GM21825 (cell line): ENCODE results near the gene SOX18.

ENCODE experiments used
- ATAC-seq: cut with Tn5 transposase; IDR thresholded peaks from one replicate; pipeline ENCODE4 v1.9.1; 2021; ENCODE audit warnings: mild to moderate bottlenecking, moderate library complexity; ENCODE audit not compliant: unreplicated experiment

SOX18 gene

DNA sequence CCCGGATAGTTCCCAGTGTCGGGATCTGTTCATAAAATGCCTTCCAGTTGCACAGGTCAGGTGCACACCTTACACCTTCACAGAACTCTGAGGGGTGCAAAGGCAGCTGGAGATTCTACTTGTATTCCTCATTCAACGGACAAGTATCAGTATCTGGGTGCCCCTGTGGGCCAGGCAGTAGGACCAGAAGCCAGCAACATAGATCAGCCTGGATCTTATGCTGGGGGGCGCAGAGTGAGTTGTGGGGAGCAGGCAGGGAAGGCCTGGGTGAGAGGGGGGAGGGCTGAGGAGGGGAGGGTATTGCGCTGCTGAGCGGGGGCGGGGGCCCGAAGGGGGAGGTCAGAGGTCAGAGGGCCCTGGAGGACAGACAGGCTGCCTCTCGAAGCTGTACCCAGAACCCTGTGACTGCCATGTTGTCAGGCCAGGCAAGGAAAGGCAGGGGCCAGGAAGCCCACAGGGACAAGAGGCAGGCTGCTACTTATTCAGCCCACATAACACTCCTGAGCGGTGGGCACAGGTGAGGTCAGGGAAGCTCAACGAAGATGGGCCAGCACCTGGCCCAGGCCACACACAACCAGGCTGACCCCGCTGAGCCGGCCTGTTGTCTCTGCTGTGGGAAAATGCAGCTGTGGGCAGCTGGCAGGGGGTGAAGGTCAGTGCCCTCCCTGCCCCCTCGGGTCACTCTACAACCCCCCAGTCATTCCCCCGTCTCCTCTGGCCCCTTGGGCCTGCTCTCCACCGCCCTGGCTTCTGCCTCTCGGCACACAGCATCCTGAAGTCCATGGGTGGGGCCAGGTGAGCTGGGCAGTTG, 31.6 kb upstream of the SOX18 start:
- ATAC-seq, result no peak

GRCh38 chr20:64080013-64080812, 30.8 kb upstream of the SOX18 start, which contains the start of gene OPRL1:
OPRL1 (plus strand) TSS chr20:64080082; CDS start chr20:64092721, 12,639 bp downstream.
- no peak for ATAC-seq

DNA sequence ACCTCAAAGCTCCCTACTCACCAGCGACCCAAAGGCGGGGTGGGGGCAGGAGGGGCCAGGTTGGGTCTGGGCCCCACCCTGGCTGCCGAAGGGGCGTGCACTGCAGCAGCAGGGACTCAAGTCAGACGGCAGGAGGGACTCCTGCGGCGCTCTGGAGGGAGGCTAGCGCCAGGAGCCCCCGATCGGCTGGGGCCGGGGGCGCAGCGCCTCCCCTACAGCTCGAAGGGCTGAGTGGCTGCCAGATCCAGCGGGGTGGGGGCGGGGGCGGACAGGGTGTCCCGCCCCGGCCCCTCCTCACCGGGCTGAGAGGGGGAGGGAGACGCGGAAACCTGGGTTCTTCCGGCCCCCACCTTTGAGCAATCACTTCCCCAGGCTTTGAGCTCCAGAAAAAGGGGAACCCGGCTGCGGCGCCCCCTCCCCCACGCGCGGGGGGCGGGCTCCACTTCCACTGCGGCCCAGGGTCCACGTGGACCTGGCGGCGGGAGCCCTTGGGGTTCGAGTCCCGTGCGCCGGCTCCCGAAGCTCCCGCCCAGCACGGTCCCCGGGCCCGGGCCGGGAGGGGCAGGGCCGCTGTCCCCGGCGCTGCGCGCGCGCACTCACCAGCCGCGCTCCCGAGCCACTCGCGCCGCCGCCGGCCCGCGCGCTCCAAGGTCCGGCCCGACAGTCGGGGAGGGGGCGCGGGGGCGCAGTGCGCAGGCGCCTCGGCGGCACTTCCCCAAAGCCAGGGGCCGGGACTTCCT, 30.0 kb upstream of the SOX18 start, which contains the start of gene RGS19:
Gene RGS19 (minus strand): TSS at position 246 of the 740 bp plus-strand sequence. CDS start 2,632 bp downstream, outside the sequence.
- peak; percentile 34 for ATAC-seq

DNA sequence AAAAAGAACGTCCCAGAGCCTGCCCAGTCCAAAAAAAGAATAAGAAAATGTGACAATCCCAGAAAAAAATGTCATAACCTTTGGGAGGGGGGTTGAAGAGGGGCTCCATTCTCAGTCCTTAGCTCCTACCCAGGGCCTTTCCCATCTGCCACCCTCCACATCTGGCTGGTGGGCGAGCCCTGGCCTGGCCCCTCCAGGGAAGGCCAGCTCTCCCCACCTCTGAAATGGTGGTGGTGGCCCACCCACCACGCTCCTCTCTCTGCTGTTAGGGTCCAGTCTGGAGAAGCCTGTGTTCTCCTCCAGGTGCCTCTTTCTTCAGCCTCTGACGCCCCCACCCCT, 29.5 kb upstream of the SOX18 start:
- no peak for ATAC-seq

GRCh38 chr20:64077876-64078551, 28.6 kb upstream of the SOX18 start:
- no peak for ATAC-seq

- ATAC-seq, result no peak
Measured at GRCh38 chr20:64077541-64077875, 28.1 kb upstream of the SOX18 start.

GRCh38 chr20:64077094-64077493, 27.7 kb upstream of the SOX18 start:
- no peak for ATAC-seq

- ATAC-seq, result no peak
Measured at GRCh38 chr20:64076061-64076997, 26.9 kb upstream of the SOX18 start.

DNA sequence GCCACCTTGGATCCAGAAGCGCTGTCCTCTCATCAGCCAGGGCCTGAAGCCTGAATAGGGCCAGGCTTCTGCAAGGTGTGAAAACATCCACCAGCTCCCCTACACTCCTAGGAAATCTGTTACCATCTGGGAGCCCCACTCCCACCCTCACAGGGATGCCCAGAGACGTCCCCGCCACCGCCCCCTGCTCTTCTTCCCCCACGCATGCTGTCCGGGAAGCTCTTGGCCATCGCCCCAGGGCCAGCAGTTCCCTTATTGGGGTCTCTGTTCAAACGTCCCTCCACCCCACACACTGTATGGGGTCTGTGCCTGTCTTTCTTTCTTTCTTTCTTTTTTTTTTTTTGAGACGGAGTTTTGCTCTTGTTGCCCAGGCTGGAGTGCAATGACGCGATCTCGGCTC, 26.1 kb upstream of the SOX18 start:
- no peak for ATAC-seq

DNA sequence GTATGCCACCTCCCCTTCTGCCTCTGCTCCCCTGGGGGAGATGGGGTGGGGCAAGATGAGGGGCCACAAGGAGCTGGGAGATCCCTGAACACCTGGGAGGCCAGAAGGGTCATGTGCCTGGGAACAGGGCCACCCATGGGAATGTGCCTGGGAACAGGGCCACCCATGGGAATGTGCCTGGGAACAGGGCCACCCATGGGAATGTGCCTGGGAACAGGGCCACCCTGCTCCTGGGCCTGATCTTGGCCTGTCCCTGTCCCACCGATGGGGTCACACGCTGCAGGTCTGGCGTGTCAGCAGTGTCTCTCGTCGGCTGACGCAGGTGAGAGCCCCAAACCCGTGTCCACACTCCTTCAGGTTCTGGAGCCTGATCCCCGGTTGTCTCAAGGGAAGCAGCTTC, 25.5 kb upstream of the SOX18 start:
- no peak for ATAC-seq

DNA sequence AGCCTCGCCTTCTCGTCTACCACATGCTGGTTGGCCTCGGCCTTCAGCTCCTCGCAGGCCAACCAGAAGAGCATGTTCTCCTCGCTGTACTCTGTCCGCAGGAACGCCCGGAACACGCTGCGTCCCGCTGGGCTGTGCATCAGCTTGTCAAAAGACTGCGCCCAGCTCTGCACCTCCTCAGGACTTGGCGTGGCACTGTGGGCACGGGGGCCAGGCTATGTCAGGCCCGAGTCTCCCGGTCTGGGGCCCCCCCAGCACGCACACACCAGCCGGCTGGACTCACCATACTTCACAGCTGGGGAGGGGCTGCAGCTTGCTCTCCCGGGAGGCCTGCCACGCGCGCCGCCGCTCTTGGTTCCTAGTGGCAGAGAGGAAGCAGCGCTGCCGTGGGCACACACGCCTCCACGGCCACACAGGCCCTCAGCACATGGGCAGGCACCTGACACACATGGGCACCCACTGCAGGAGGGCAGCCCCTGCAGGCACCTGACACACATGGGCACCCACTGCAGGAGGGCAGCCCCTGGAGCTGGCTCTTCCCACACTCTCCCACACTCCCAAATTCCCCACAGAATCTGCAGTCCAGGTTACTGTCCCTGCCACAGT, 24.8 kb upstream of the SOX18 start:
- ATAC-seq, result no peak

DNA sequence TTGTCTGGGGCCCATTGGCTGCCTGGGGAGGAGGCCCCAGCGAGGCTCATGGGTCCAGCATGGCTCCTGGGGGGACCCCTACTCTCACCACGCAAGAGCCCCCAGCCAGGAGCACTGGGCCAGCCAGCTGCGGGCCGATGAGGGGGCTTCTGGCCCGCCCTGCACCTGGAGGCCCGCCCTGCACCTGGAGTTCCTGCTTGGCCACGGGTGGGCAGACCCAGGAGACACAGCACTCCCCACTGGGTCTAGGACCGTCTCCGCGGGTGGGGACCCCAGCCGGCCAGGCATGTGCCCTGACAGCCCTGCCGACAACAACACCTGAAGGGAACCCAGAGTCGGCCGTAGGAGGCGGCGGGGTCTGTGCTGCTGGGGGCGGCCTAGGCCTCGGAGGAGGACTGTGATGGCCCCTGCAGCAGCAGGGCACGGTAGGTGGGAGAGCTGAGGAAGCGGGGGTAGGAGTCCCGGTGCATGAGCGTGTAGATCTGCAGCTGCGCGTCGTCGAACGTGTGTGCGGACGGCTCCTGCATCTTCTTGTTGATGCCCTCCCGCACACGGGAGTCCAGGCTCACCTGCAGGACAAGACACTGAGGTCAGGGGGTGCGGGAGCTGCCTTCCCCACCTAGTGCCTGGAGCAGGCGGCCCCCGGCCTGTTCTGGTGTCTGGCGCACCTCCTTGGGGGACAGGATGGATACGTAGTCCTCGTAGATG, 24.2 kb upstream of the SOX18 start:
- no peak for ATAC-seq

- ATAC-seq, result no peak
Measured at GRCh38 chr20:64072498-64073063, 23.1 kb upstream of the SOX18 start.

- no peak for ATAC-seq
Measured at GRCh38 chr20:64071341-64072332, 22.2 kb upstream of the SOX18 start.

DNA sequence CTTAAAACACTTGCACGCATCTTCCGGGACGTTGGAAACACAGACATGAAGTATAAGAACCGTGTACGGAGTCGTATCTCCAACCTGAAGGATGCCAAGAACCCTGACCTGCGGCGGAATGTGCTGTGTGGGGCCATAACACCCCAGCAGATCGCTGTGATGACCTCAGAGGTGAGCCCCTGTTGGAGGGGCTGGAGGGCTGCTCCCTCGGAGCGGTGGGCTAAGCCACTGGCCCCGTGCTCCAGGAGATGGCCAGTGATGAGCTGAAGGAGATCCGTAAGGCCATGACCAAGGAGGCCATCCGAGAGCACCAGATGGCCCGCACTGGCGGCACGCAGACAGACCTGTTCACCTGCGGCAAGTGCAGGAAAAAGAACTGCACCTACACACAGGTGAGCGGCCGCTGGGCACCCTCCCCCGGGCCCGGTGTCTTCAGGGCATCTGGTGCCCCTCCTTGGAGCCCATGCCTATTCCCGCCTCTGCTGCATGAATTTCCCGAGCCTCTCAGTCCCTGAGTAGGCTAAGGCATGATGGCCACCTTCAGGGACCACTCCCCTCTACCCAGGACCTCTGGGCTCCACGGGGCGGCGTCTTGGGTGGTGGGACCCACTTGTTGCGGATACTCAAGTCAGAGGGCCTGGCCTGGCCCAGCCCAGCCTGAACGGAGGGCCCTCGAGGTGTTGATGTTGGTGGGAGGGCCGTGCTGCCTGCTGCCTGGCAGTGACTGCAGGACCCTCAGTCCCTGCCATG, 21.0 kb upstream of the SOX18 start:
- ATAC-seq, result no peak

- no peak for ATAC-seq
Measured at GRCh38 chr20:64069614-64070243, 20.3 kb upstream of the SOX18 start.
